Measurements from ENCODE around the gene PLEKHG4B. TPM values are rescaled to one million over a fixed set of nuclear protein-coding genes. Genes with fewer than 3 reads are reported as not detected.

The PLEKHG4B gene
- total RNA-seq, 1 donor from 2014 or later: 70.0 TPM

- Mint-ChIP-seq H3K27me3 (ENCODE audit: low read depth) (no peaks in the 10 kb centered on the region), H3K27ac (no peak overlapping the region), H3K4me3 (no peak overlapping the region), H3K9me3 (no peaks in the 10 kb centered on the region), H3K4me1 (peaks cover 10% of the 10 kb centered on the region), H3K36me3 (peaks cover 7% of the 10 kb centered on the region)
- DNase-seq (ENCODE audit: low spot score in 2 of 2, unreplicated experiment in 2 of 2): no peak
- TF ChIP-seq CTCF (IDR thresholded peaks at IDR 0.05; ENCODE audit: unreplicated experiment): no peak
Observed at GRCh38 chr5:185095-186070, 93.4 kb downstream of the PLEKHG4B start.

GRCh38 chr5:186091-187041, 94.4 kb downstream of the PLEKHG4B start:
- H3K27me3 Mint-ChIP-seq (ENCODE audit: low read depth): no peaks in the 10 kb centered on the region
- DNase-seq (ENCODE audit: low spot score in 2 of 2, unreplicated experiment in 2 of 2): no peak

GRCh38 chr5:187042-187431, 95.1 kb downstream of the PLEKHG4B start:
- H3K9me3 Mint-ChIP-seq: no peaks in the 10 kb centered on the region
- no peak for TF ChIP-seq CTCF (IDR thresholded peaks at IDR 0.05; ENCODE audit: unreplicated experiment)
- H3K27me3 Mint-ChIP-seq (ENCODE audit: low read depth): no peaks in the 10 kb centered on the region
- no peak overlapping the region for H3K27ac Mint-ChIP-seq
- H3K4me3 Mint-ChIP-seq: no peak overlapping the region
- DNase-seq (ENCODE audit: low spot score in 2 of 2, unreplicated experiment in 2 of 2): no peak
- peaks cover 5% of the 10 kb centered on the region for H3K36me3 Mint-ChIP-seq
- H3K4me1 Mint-ChIP-seq: peaks cover 8% of the 10 kb centered on the region

More at GRCh38 chr5:186091-187041, 94.4 kb downstream of the PLEKHG4B start:
- Mint-ChIP-seq H3K9me3 (no peaks in the 10 kb centered on the region), H3K4me3 (no peak overlapping the region), H3K4me1 (peaks cover 8% of the 10 kb centered on the region), H3K27ac (no peak overlapping the region), H3K36me3 (peaks cover 7% of the 10 kb centered on the region)
- no peak for TF ChIP-seq CTCF (IDR thresholded peaks at IDR 0.05; ENCODE audit: unreplicated experiment)

- DNase-seq (ENCODE audit: low spot score in 2 of 2, unreplicated experiment in 2 of 2): no peak
- Mint-ChIP-seq H3K4me1 (peaks cover 8% of the 10 kb centered on the region), H3K36me3 (no peaks in the 10 kb centered on the region), H3K9me3 (no peaks in the 10 kb centered on the region), H3K27me3 (ENCODE audit: low read depth) (no peaks in the 10 kb centered on the region), H3K4me3 (peak overlapping the region; percentile 49), H3K27ac (no peak overlapping the region)
- no peak for TF ChIP-seq CTCF (IDR thresholded peaks at IDR 0.05; ENCODE audit: unreplicated experiment)
Observed at GRCh38 chr5:187617-188451, 95.9 kb downstream of the PLEKHG4B start.
